ENCODE results near the gene DHX58.

The DHX58 gene

DNA sequence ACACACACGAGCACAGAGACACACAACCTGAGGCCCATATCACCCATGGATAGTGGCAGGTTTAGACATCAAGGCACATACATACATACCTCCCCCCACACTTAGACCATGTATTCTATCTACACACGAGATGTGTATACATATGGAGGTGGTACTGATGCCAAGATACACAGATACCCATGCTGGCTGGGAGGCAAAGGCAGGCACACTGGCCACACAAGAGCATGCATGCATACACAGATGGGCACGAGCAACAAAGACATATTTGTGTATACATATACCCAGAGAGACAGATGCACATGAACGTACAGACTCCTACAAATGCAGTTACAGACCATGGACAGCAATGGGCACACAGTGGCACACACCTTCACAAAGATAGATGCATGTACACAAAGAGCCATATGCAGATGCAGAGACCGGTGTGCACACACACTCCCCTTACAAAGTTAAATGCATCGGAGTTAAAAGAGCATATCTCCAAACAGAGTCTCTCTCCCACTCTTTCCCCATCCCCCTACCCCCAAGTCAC lies 60.1 kb downstream of the DHX58 start:
- DNase-seq (ENCODE audit: low spot score), result no peak

DNA sequence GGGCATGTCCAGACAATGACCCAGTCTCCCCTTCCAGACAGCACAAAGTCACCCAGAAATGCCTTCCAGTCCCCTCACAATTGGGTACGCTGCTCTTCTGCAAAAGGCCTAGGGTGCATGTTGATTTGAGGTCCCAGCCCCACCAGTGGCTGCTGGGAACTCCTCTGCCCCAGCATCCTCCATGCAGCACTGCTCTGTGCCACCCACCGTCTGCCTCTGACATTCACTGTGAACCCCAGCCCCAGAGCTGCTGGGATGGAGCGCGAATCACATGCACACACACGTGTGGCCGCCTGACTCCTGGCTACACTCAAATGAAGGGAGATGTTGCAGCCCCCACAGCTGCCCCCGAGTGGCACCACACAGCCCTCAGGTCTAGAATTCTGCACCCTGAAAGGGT lies 60.9 kb downstream of the DHX58 start:
- DNase-seq (ENCODE audit: low spot score), result no peak
